SK-N-SH (cell line): Measurements from ENCODE around the gene ZGPAT. TPM values are rescaled to one million over a fixed set of nuclear protein-coding genes. Genes with fewer than 3 reads are reported as not detected.

ENCODE experiments used
- CTCF ChIA-PET: fragments of 300-600, 350-600 bp; formaldehyde crosslinking; extraction: SDS; loops from one replicate; lab custom pipeline; 2021; lab: Yijun Ruan, JAX
- POLR2A ChIA-PET: fragments of 350-600 bp; sonication (Branson Sonifier 250); formaldehyde crosslinking; extraction: SDS; loops from one replicate; lab custom pipeline; 2020; ENCODE audit warnings: antibody characterized with exemption, inconsistent platforms; lab: Yijun Ruan, JAX
- DNase-seq: peaks from one replicate; pipeline ENCODE4 v3.0.0; 2012
- H2AFZ ChIP-seq: fragments of 200-600 bp; sonication (generic); 2 replicates; pipeline ENCODE4 v1.8.1; 2016; ENCODE audit warnings: antibody characterized with exemption, mild to moderate bottlenecking, low read depth
- H3F3A ChIP-seq: fragments of 200-600 bp; sonication (generic); replicated peaks from 2 replicates; pipeline ENCODE3; 2016; ENCODE audit warnings: antibody characterized with exemption, mild to moderate bottlenecking; ENCODE audit not compliant: insufficient read depth
- H3K27ac ChIP-seq, 2 experiments: fragments of 200-500 bp in 1 of 2; fragments of 200-600 bp in 1 of 2; sonication (Bioruptor generic) in 1 of 2; sonication (generic), shearing (Covaris generic) in 1 of 2; 2 replicates each; pipeline versions ENCODE4 v1.5.1 to v1.6.1; 2014 to 2016; ENCODE audit warnings: low read depth in 2 of 2, inconsistent platforms in 1 of 2, low read length in 1 of 2, mild to moderate bottlenecking in 1 of 2, mixed read lengths in 1 of 2
- H3K27me3 ChIP-seq: fragments of 200-600 bp; sonication (generic), shearing (Covaris generic); 2 replicates; pipeline ENCODE4 v1.6.1; 2016; ENCODE audit warnings: mixed run types; ENCODE audit not compliant: insufficient read depth
- H3K36me3 ChIP-seq, 2 experiments: fragments of 200-500 bp in 1 of 2; fragments of 200-600 bp in 1 of 2; sonication (Bioruptor generic) in 1 of 2; sonication (generic) in 1 of 2; replicated peaks in 1 of 2; 2 replicates each; pipeline versions ENCODE3 to v1.5.1; 2014 to 2016; ENCODE audit warnings: low read length in 1 of 2, mild to moderate bottlenecking in 1 of 2; ENCODE audit not compliant: insufficient read depth in 2 of 2, control insufficient read depth in 1 of 2
- H3K4me1 ChIP-seq, 2 experiments: fragments of 200-500 bp in 1 of 2; fragments of 200-600 bp in 1 of 2; sonication (Bioruptor generic) in 1 of 2; sonication (generic), shearing (Covaris generic) in 1 of 2; 2 replicates each; pipeline versions ENCODE4 v1.5.1 to v1.6.1; 2014 to 2016; ENCODE audit warnings: low read depth in 1 of 2, low read length in 1 of 2, mixed run types in 1 of 2; ENCODE audit not compliant: insufficient read depth in 2 of 2, control insufficient read depth in 1 of 2
- H3K4me2 ChIP-seq: fragments of 200-600 bp; sonication (generic), shearing (Covaris generic); 2 replicates; pipeline ENCODE4 v1.6.1; 2017; ENCODE audit warnings: mixed run types
- H3K4me3 ChIP-seq, 2 experiments: fragments of 200-500 bp in 1 of 2; fragments of 200-600 bp in 1 of 2; sonication (Bioruptor generic) in 1 of 2; sonication (generic), shearing (Covaris generic) in 1 of 2; 2 replicates each; pipeline versions ENCODE4 v1.5.1 to v1.8.1; 2014 to 2016; ENCODE audit warnings: low read depth in 2 of 2, inconsistent platforms in 1 of 2, low read length in 1 of 2, mild to moderate bottlenecking in 1 of 2, mixed read lengths in 1 of 2, moderate library complexity in 1 of 2
- H3K79me2 ChIP-seq: fragments of 200-600 bp; sonication (generic); 2 replicates; pipeline ENCODE4 v1.8.1; 2017; ENCODE audit warnings: mild to moderate bottlenecking; ENCODE audit not compliant: insufficient read depth
- H3K9ac ChIP-seq: fragments of 200-600 bp; sonication (generic); 2 replicates; pipeline ENCODE4 v1.6.1; 2017; ENCODE audit warnings: mixed run types
- H3K9me2 ChIP-seq: fragments of 200-600 bp; sonication (generic); 2 replicates; pipeline ENCODE4 v1.6.1; 2017; ENCODE audit warnings: mixed run types
- H3K9me3 ChIP-seq: fragments of 200-600 bp; sonication (generic); 2 replicates; pipeline ENCODE4 v1.6.1; 2017; ENCODE audit warnings: mixed run types, mild to moderate bottlenecking, moderate library complexity
- H4K20me1 ChIP-seq: fragments of 200-600 bp; sonication (generic); 2 replicates; pipeline ENCODE4 v1.6.1; 2017; ENCODE audit warnings: mild to moderate bottlenecking, mixed run types; ENCODE audit not compliant: insufficient read depth
- ELF1 ChIP-seq: IDR thresholded peaks from 2 replicates; pipeline ENCODE4 v1.4.0; 2012
- EP300 ChIP-seq, 2 experiments: IDR thresholded peaks; 2 replicates each; pipeline versions ENCODE4 v1.4.0 to v1.6.1; 2012; ENCODE audit warnings: borderline replicate concordance in 1 of 2, low read depth in 1 of 2, low read length in 1 of 2
- MAX ChIP-seq: IDR thresholded peaks from 2 replicates; pipeline ENCODE4 v1.4.0; 2012; ENCODE audit warnings: low read depth
- MEF2A ChIP-seq: IDR thresholded peaks from 2 replicates; pipeline ENCODE4 v1.4.0; 2012; ENCODE audit warnings: low read depth, borderline replicate concordance
- RCOR1 ChIP-seq: fragments of 150-350 bp; IDR thresholded peaks from 2 replicates; pipeline ENCODE4 v1.6.1; 2017; ENCODE audit warnings: antibody characterized with exemption, low read length
- TAF1 ChIP-seq: IDR thresholded peaks from 2 replicates; pipeline ENCODE4 v1.6.1; 2012; ENCODE audit warnings: low read depth, mild to moderate bottlenecking, low read length, moderate library complexity, borderline replicate concordance
- YY1 ChIP-seq: IDR thresholded peaks from 2 replicates; pipeline ENCODE4 v1.4.0; 2012; ENCODE audit warnings: low read depth, mild to moderate bottlenecking
- WGBS: methylation state at CpG from one replicate; pipeline ENCODE4 v1.1.6; 2017; ENCODE audit warnings: low lambda C conversion rate; 5-methylcytosine and 5-hydroxymethylcytosine counted together
- polyA plus RNA-seq, 3 experiments: library from polyadenylated mRNA; depleted of rRNA; stranded (reverse); fragments of >200 nt; gene quantifications; 2 replicates each; pipeline ENCODE4 v1.2.3, GENCODE V29; 2012
- TF ChIP-seq, protein P1 (sequence below): IDR thresholded peaks from 2 replicates; pipeline ENCODE4 v1.6.1; 2012; ENCODE audit warnings: mild to moderate bottlenecking, low read depth, low read length, moderate library complexity
- TF ChIP-seq, protein P2 (sequence below): IDR thresholded peaks from 2 replicates; pipeline ENCODE4 v1.4.0; 2012; ENCODE audit warnings: low read depth, borderline replicate concordance

The ZGPAT gene
- polyA plus RNA-seq, 1 of the 3 experiments (the other 2 are of a cell fraction) = 33.7 TPM

GRCh38 chr20:63712191-63712590 is 4.4 kb downstream of the ZGPAT start:
- H3K9ac ChIP-seq = no peak overlapping the region
- H4K20me1 ChIP-seq = 0 out of 2 replicates have a peak, but pooled peaks cover 3% of the 10 kb centered on the region
- POLR2A ChIA-PET = no interaction called here
- no peak overlapping the region for H3K4me2 ChIP-seq
- peaks cover 7% of the 10 kb centered on the region for H3K9me3 ChIP-seq
- peaks cover 0 to 9% of the 10 kb centered on the region in 2 experiments; a peak in 1 of 4 replicates for H3K4me1 ChIP-seq
- CTCF ChIA-PET = interaction anchor here (1.1 to 1.4 kb wide), 2 partner anchors 174 to 261 kb away, joined by 3 to 5 read pairs; no protein-coding TSS in a partner anchor
- WGBS = 88% methylated on average over 1 of the region's 1 CpG
- H3F3A ChIP-seq = peaks cover 4% of the 10 kb centered on the region
- H3K9me2 ChIP-seq = no peaks in the 10 kb centered on the region
- no peaks in the 10 kb centered on the region for H3K27me3 ChIP-seq
- no peak overlapping the region for H2AFZ ChIP-seq
- H3K36me3 ChIP-seq = peaks cover 21 to 69% of the 10 kb centered on the region in 2 experiments
- TF ChIP-seq YY1 = no peak
- TF ChIP-seq RCOR1 = no peak
- no peak for TF ChIP-seq EP300 (IDR thresholded peaks at IDR 0.05; ENCODE audit: borderline replicate concordance in 1 of 2, low read depth in 1 of 2, low read length in 1 of 2)
- no peak for TF ChIP-seq MAX
- TF ChIP-seq, protein P1, sequence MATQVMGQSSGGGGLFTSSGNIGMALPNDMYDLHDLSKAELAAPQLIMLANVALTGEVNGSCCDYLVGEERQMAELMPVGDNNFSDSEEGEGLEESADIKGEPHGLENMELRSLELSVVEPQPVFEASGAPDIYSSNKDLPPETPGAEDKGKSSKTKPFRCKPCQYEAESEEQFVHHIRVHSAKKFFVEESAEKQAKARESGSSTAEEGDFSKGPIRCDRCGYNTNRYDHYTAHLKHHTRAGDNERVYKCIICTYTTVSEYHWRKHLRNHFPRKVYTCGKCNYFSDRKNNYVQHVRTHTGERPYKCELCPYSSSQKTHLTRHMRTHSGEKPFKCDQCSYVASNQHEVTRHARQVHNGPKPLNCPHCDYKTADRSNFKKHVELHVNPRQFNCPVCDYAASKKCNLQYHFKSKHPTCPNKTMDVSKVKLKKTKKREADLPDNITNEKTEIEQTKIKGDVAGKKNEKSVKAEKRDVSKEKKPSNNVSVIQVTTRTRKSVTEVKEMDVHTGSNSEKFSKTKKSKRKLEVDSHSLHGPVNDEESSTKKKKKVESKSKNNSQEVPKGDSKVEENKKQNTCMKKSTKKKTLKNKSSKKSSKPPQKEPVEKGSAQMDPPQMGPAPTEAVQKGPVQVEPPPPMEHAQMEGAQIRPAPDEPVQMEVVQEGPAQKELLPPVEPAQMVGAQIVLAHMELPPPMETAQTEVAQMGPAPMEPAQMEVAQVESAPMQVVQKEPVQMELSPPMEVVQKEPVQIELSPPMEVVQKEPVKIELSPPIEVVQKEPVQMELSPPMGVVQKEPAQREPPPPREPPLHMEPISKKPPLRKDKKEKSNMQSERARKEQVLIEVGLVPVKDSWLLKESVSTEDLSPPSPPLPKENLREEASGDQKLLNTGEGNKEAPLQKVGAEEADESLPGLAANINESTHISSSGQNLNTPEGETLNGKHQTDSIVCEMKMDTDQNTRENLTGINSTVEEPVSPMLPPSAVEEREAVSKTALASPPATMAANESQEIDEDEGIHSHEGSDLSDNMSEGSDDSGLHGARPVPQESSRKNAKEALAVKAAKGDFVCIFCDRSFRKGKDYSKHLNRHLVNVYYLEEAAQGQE = no peak
- TF ChIP-seq ELF1 = no peak
- no peak for TF ChIP-seq MEF2A
- no peak for TF ChIP-seq TAF1
- peaks cover 99% of the 10 kb centered on the region for H3K79me2 ChIP-seq
- no peak for DNase-seq
- no peak overlapping the region for H3K4me3 ChIP-seq
- no peak overlapping the region for H3K27ac ChIP-seq

DNA sequence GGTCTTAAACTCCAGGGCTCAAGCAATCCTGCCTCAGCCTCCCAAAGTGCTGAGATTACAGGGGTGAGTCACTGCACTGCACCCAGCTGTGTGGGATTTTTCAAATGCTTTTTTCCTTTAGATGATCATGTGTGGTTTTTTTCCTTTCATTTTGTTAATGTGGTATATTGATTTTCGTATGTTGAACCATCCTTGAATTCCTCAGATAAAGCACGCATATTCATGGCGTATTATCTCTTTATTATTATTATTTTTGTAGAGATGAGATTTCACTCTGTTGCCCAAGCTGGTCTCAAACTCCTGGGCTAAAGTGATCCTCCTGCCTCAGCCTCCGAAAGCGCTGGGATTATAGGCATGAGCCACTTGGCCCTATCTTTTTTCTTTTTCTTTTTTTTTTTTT is 7.0 kb downstream of the ZGPAT start:
- Histone ChIP-seq H3K27ac (no peak overlapping the region), H3K9me3 (peaks cover 7% of the 10 kb centered on the region), H3K27me3 (no peaks in the 10 kb centered on the region), H3K4me3 (no peak overlapping the region), H3K36me3 (peaks cover 22 to 85% of the 10 kb centered on the region in 2 experiments), H4K20me1 (0 out of 2 replicates have a peak, but pooled peaks cover 3% of the 10 kb centered on the region), H3K9ac (no peak overlapping the region), H3K4me1 (no peaks in the 10 kb centered on the region)
- 94% methylated on average over 5 of the region's 5 CpGs for WGBS
- ChIA-PET POLR2A (no interaction called here), CTCF (no interaction called here)
- DNase-seq = no peak
- TF ChIP-seq, protein P2, sequence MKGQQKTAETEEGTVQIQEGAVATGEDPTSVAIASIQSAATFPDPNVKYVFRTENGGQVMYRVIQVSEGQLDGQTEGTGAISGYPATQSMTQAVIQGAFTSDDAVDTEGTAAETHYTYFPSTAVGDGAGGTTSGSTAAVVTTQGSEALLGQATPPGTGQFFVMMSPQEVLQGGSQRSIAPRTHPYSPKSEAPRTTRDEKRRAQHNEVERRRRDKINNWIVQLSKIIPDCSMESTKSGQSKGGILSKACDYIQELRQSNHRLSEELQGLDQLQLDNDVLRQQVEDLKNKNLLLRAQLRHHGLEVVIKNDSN = no peak
- TF ChIP-seq, all 33 proteins: peak for 0
- Histone ChIP-seq H3K79me2 (peaks cover 100% of the 10 kb centered on the region), H3F3A (peaks cover 4% of the 10 kb centered on the region), H3K4me2 (no peak overlapping the region), H2AFZ (no peak overlapping the region), H3K9me2 (no peaks in the 10 kb centered on the region)
